C4-2B (cell line): Measurements from ENCODE around the gene TEKT3.

Experiments
- H3K27ac ChIP-seq: fragments of 450-650 bp; 2 replicates; pipeline ENCODE4 v1.5.1; 2017
- ZFX ChIP-seq: fragments of 450-650 bp; IDR thresholded peaks from 2 replicates; pipeline ENCODE4 v1.6.1; 2017
- TF ChIP-seq, protein P1 (sequence below): fragments of 450-650 bp; conservative IDR thresholded peaks from 2 replicates; pipeline ENCODE4 v1.5.1; 2017; ENCODE audit warnings: mild to moderate bottlenecking

Gene TEKT3

DNA sequence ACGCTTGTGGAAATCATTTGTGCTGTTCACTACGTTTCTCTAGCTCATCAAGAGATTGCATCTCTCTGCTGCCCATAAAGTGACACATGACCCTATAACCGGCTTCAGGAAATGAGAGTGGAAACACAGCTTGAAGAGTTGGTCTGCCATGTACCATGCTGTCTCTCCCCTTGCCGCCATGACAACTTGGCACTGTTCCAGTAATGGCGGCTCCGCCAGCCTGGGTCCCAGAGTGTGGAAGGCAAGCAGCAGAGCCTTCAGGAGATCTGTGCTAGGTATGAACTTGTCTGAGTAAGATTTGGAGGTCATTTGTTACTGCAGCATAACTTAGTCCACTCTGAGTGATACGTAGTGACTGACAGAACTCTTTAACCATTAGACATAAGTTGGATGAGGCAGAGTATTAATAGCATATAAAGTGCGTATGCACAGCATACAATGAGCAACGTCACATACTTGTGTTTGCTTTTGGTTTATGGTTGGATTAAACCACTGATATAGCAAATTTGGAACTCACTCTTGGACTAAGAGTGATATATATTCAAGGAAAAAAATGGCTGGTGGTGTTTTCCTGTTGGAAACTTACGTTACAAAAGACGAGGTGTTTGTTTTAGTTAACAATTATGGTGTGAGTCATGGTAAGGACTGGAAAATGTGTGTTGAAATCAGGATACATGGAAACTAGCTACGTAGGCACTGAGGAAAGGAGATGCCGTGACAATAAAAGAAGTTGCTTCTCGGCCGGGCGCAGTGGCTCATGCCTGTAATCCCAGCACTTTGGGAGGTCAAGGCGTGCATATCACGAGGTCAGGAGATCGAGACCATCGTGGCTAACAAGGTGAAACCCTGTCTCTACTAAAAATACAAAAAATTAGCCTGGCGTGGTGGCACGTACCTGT is 51.9 kb downstream of the TEKT3 start:
- H3K27ac ChIP-seq: peak overlapping the region; percentile 29
- TF ChIP-seq, protein P1, sequence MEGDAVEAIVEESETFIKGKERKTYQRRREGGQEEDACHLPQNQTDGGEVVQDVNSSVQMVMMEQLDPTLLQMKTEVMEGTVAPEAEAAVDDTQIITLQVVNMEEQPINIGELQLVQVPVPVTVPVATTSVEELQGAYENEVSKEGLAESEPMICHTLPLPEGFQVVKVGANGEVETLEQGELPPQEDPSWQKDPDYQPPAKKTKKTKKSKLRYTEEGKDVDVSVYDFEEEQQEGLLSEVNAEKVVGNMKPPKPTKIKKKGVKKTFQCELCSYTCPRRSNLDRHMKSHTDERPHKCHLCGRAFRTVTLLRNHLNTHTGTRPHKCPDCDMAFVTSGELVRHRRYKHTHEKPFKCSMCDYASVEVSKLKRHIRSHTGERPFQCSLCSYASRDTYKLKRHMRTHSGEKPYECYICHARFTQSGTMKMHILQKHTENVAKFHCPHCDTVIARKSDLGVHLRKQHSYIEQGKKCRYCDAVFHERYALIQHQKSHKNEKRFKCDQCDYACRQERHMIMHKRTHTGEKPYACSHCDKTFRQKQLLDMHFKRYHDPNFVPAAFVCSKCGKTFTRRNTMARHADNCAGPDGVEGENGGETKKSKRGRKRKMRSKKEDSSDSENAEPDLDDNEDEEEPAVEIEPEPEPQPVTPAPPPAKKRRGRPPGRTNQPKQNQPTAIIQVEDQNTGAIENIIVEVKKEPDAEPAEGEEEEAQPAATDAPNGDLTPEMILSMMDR: no peak
- TF ChIP-seq ZFX: no peak

DNA sequence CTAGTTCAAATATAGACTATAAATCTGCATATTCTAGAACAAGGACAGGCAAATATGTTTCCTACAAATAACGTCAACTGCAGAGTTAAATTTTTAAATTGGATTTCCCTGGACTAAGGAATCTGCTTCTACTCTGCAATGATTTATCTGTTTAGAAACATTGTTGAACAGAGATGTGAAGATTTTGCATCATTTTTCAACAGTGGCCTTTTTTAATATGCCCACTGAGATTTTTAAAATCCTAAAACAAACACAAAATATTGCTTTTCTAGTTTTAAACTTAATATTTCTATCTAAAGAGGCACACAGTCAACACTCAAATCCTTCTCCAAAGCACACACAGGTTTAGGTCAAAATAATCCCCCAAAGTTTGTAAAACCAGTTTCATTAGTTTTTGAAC is 52.5 kb downstream of the TEKT3 start:
- no peak for TF ChIP-seq ZFX
- TF ChIP-seq, protein P1: no peak
- H3K27ac ChIP-seq: no peak overlapping the region

DNA sequence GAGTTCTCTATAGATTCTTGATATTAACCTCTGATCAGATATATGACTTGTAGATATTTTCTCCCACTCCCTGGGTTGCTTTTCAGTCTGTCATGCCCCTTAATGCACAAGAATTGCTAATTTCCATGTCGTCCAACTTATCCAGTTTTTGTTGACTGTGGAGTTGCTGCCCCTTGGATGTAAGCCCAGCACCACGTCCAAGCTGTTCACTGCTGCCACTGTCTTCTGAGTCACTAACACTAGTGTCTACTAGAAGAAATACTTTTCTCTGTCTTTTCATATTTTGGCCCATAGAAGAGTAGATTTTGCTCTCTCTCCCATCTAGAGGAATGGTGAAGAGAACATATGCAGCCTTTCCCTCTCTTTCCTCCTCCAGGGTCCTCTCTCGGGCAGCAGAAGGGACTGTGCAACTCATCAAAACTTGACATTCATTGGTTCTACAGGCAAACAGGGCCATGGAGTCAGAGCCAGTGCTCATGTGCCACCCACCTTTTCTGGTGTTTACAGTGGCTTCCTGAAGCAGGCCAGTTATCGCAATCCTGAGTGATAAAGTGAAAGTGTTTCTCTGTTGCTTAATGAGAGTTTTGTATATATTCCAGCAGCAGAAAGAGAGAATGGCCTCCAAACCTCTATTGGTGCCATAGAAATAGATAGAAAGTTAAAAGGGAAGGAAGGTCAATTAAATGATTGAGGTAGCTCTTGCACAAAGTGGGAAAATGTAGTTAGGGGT is 53.7 kb downstream of the TEKT3 start:
- no peak overlapping the region for H3K27ac ChIP-seq
- TF ChIP-seq ZFX: no peak
- TF ChIP-seq, protein P1: no peak

DNA sequence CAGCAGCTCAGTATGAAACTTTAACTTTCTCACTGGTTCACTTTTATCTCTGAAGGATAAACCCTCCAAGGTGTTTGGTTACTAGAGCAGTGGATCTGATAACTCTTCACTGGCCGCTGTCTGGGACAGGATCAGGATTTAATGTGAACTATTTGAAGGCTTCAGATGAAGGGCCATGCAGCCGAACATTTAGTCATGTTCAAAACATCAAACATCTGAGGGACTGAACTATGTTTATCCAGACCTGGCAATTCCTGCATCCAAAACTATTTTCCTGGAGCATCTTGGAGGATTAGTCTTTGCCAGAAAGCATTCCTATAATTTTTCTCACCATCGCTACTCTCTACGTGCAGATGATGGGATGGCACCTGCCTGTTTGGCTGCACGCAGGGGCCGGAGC is 55.9 kb downstream of the TEKT3 start:
- TF ChIP-seq ZFX: no peak
- TF ChIP-seq, protein P1: no peak
- no peak overlapping the region for H3K27ac ChIP-seq

DNA sequence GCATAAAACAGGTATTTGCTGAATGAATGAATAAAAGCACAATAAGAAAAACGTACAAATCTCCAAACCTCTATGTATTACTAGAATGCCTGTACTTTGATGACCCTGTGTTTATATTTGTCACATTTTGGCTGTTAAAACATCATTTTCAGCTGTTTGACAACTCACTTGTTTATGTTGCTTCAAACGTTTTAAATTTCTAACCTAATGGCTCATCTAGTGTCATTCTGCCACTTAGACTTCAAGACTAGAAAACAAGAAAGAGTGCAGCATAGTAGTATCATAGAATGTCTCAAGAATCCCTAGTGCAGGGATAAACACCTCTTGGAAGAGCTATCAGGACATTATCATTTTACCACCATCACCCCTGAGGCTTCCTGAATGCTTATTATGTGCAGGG is 56.9 kb downstream of the TEKT3 start:
- no peak overlapping the region for H3K27ac ChIP-seq
- TF ChIP-seq, protein P1: no peak
- TF ChIP-seq ZFX: no peak

DNA sequence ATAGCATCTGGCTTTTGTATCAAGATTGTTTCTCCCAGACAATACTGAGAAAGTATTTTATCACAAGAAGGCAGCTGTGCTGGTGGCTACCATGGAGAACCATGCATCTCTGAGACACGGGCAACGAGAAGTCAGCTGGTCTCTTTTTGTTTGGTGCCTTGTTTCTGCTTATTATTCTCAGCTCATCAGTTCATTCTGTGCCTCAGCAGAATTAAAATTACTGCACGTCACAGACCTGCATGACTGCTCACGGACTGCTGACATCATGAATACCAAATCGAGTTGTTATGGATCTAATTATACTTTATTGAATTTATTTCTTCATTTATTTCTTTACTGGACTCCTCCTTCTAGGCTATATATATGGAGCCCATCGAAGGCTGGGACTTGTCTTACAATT is 57.3 kb downstream of the TEKT3 start:
- TF ChIP-seq, protein P1: no peak
- no peak for TF ChIP-seq ZFX
- no peak overlapping the region for H3K27ac ChIP-seq

DNA sequence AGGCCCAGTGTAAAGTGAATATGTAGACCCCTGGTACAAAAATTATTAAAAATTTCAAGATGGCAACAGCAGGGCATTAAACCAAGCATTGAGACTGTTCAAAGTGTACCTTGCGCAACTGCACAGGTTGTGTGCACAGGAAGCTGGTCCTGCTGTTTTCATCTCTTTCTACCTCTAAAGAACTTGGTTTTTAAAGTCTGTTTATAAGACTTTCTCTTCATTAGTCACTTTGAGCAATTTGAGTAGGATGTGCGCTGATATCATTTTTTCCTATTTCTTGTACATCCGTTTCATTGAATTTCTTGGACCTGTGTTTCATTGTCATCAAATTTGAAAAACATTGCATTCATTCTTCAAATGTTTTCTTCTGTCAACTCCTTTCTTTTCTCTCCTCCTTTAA is 59.5 kb downstream of the TEKT3 start:
- H3K27ac ChIP-seq: no peak overlapping the region
- TF ChIP-seq, protein P1: no peak
- TF ChIP-seq ZFX: no peak
